ENCODE results near the gene GABRQ. TPM values are rescaled to one million over a fixed set of nuclear protein-coding genes. Genes with fewer than 3 reads are reported as not detected.
A peak's percentile ranks its signal among the peaks of the same experiment; 100 is the strongest.

The GABRQ gene
- total RNA-seq, 1 experiment from 2014 or later = not detected

DNA sequence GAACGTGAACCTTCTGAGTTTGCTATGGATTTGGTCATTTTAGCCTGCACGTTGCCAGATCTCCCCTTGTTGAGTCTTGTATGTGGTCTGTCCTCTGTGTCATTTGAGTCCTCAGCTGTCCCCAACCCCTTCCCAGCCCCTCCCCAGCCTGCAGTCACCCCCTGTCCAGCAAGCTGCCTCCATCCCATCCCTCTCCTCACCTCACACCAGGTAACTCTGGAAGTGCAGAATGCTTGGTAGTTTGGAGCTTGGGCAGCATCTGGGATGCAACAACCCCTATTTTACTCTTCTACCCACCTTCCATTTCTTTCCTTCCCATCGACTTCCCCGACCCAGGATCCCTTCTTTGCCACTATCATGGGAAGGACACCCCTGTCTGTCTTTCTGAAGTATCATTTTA is 18.4 kb downstream of the GABRQ start:
- no peak overlapping the region for H3K27ac ChIP-seq (ENCODE audit: low read depth, low read length, poor library complexity, severe bottlenecking)

DNA sequence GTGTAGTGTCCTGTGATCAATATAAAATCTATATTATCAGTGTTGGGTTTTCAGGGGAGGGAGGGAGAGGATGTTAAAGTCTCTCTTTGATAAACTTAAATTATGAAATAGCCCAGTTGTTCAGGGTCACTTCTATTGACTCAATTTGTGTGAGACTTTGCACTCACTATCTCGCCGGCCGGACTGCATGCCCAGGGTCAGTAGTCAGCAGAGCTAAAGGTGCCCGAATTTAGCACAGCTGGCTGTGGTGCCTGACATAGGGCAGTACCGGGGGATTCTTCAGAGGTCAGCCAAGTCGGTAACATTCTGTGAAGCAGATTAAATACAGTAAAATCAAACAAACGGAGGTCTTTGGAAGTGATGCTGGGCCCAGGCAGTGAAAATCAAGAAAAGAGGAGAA is 19.2 kb downstream of the GABRQ start:
- TF ChIP-seq EZH2 (IDR thresholded peaks at IDR 0.05; ENCODE audit: borderline replicate concordance, low read depth, low read length, poor library complexity, severe bottlenecking) = no peak
- TF ChIP-seq, protein P1, sequence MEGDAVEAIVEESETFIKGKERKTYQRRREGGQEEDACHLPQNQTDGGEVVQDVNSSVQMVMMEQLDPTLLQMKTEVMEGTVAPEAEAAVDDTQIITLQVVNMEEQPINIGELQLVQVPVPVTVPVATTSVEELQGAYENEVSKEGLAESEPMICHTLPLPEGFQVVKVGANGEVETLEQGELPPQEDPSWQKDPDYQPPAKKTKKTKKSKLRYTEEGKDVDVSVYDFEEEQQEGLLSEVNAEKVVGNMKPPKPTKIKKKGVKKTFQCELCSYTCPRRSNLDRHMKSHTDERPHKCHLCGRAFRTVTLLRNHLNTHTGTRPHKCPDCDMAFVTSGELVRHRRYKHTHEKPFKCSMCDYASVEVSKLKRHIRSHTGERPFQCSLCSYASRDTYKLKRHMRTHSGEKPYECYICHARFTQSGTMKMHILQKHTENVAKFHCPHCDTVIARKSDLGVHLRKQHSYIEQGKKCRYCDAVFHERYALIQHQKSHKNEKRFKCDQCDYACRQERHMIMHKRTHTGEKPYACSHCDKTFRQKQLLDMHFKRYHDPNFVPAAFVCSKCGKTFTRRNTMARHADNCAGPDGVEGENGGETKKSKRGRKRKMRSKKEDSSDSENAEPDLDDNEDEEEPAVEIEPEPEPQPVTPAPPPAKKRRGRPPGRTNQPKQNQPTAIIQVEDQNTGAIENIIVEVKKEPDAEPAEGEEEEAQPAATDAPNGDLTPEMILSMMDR (conservative IDR thresholded peaks at IDR 0.05; ENCODE audit: low read depth, low read length) = no peak
- CTCF ChIA-PET = no interaction called here
- POLR2A ChIA-PET (ENCODE audit: low non-redundant PET) = no interaction called here
- Histone ChIP-seq H3K4me1 (ENCODE audit: insufficient read depth, low read length, poor library complexity, severe bottlenecking) (no peaks in the 10 kb centered on the region), H3K27ac (ENCODE audit: low read depth, low read length, poor library complexity, severe bottlenecking) (no peak overlapping the region), H3K4me3 (ENCODE audit: low read depth, low read length, poor library complexity, severe bottlenecking) (no peak overlapping the region), H3K27me3 (replicated peaks; ENCODE audit: insufficient read depth, low read depth, low read length, poor library complexity) (peaks cover 8% of the 10 kb centered on the region), H3K36me3 (ENCODE audit: insufficient read depth, low read length, poor library complexity, severe bottlenecking) (no peaks in the 10 kb centered on the region), H3K9me3 (ENCODE audit: low read depth, low read length, poor library complexity, severe bottlenecking) (no peaks in the 10 kb centered on the region)
- intact Hi-C loops (cut with micrococcal nuclease; ENCODE audit: unreplicated experiment) = no loop called here
- no peak for DNase-seq (ENCODE audit: low spot score)
- no TSS peak for BruUV-seq (replicated peaks)

More for the DNA sequence above, 18.4 kb downstream of the GABRQ start:
- no peak for DNase-seq (ENCODE audit: low spot score)
- no peak overlapping the region for H3K4me3 ChIP-seq (ENCODE audit: low read depth, low read length, poor library complexity, severe bottlenecking)
- no TSS peak for BruUV-seq (replicated peaks)
- peaks cover 11% of the 10 kb centered on the region for H3K27me3 ChIP-seq (replicated peaks; ENCODE audit: insufficient read depth, low read depth, low read length, poor library complexity)
- H3K4me1 ChIP-seq (ENCODE audit: insufficient read depth, low read length, poor library complexity, severe bottlenecking) = no peaks in the 10 kb centered on the region
- no peaks in the 10 kb centered on the region for H3K9me3 ChIP-seq (ENCODE audit: low read depth, low read length, poor library complexity, severe bottlenecking)
- TF ChIP-seq, protein P1 (conservative IDR thresholded peaks at IDR 0.05; ENCODE audit: low read depth, low read length) = no peak
- no peak for TF ChIP-seq EZH2 (IDR thresholded peaks at IDR 0.05; ENCODE audit: borderline replicate concordance, low read depth, low read length, poor library complexity, severe bottlenecking)
- H3K36me3 ChIP-seq (ENCODE audit: insufficient read depth, low read length, poor library complexity, severe bottlenecking) = no peaks in the 10 kb centered on the region
- intact Hi-C loops (cut with micrococcal nuclease; ENCODE audit: unreplicated experiment) = no loop called here
- POLR2A ChIA-PET (ENCODE audit: low non-redundant PET) = no interaction called here
- CTCF ChIA-PET = no interaction called here

DNA sequence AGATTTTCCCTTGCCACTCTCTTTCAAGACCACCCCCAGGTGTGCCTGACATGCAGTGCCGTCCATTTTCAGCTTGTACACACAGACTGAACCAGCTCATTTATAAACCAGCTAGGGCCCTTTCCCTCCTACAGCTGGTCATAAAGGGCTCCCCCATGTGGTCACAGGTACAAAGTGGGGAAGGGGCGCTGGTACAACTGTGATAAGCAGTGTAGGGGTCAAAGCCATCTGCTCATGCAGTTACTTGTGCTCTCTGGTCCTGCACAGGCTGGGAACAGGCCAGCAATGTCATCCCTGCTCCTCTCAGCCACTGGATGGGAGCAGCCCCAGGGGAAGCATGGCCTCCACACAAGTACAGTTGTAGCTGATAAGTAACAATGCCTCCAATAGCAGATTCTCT is 20.6 kb downstream of the GABRQ start:
- H3K4me1 ChIP-seq (ENCODE audit: insufficient read depth, low read length, poor library complexity, severe bottlenecking) = no peaks in the 10 kb centered on the region
- H3K36me3 ChIP-seq (ENCODE audit: insufficient read depth, low read length, poor library complexity, severe bottlenecking) = no peaks in the 10 kb centered on the region
- ChIA-PET CTCF (no interaction called here), POLR2A (ENCODE audit: low non-redundant PET) (no interaction called here)
- no TSS peak for BruUV-seq (replicated peaks)
- H3K9me3 ChIP-seq (ENCODE audit: low read depth, low read length, poor library complexity, severe bottlenecking) = no peaks in the 10 kb centered on the region
- peaks cover 8% of the 10 kb centered on the region for H3K27me3 ChIP-seq (replicated peaks; ENCODE audit: insufficient read depth, low read depth, low read length, poor library complexity)
- TF ChIP-seq, protein P1 (conservative IDR thresholded peaks at IDR 0.05; ENCODE audit: low read depth, low read length) = peak; percentile 35; the same call in 1 of the 2 replicates
- no peak for TF ChIP-seq EZH2 (IDR thresholded peaks at IDR 0.05; ENCODE audit: borderline replicate concordance, low read depth, low read length, poor library complexity, severe bottlenecking)
- H3K27ac ChIP-seq (ENCODE audit: low read depth, low read length, poor library complexity, severe bottlenecking) = no peak overlapping the region
- DNase-seq (ENCODE audit: low spot score) = no peak
- no peak overlapping the region for H3K4me3 ChIP-seq (ENCODE audit: low read depth, low read length, poor library complexity, severe bottlenecking)
- intact Hi-C loops (cut with micrococcal nuclease; ENCODE audit: unreplicated experiment) = no loop called here
